K562 (cell line): ENCODE data around the gene MYBPHL. TPM values are rescaled to one million over a fixed set of nuclear protein-coding genes. Genes with fewer than 3 reads are reported as not detected.

Experiments
- ATAC-seq: fragments of 200-7000 bp; cut with Tn5 transposase; 3 replicates; pipeline ENCODE4 v1.9.1; 2020; ENCODE audit warnings: moderate library complexity
- BruUV-seq: library from RNA; stranded (reverse); fragments of 400-500 nt; replicated peaks from 2 replicates; lab custom pipeline; 2021; lab: Mats Ljungman, UMichigan
- CTCF ChIA-PET: fragments of 300-600 bp; formaldehyde crosslinking; extraction: SDS; loops from one replicate; lab custom pipeline; 2021; ENCODE audit warnings: low intra/inter-chr PET ratio; lab: Yijun Ruan, JAX
- POLR2A ChIA-PET: fragments of 300-600, 350-650 bp; sonication (Branson Sonifier 250); formaldehyde crosslinking; extraction: SDS; loops from one replicate; lab custom pipeline; 2021; ENCODE audit warnings: antibody characterized with exemption, inconsistent platforms; lab: Yijun Ruan, JAX
- DNase-seq, 4 experiments: peaks; one replicate each; pipeline versions ENCODE4 v3.0.0 to v3.0.0-alpha.2; 2011 to 2018; ENCODE audit warnings: low spot score in 3 of 4, mixed read lengths in 3 of 4; ENCODE audit errors: extremely low read depth in 1 of 4
- FAIRE-seq: peaks from 2 replicates; lab custom pipeline; 2011; peaks lifted over from hg19 to GRCh38; lab: Jason Lieb, UNC
- H2AFZ ChIP-seq: 2 replicates; pipeline ENCODE4 v1.6.0; 2011; ENCODE audit warnings: low read depth, low read length, control low read depth, inconsistent platforms
- H3K27ac ChIP-seq: fragments of 200-600 bp; 3 replicates; pipeline ENCODE4 v1.8.0; 2011; ENCODE audit warnings: low read depth, mild to moderate bottlenecking, control low read depth, inconsistent platforms, low read length, moderate library complexity, mixed read lengths; ENCODE audit errors: extremely low read depth
- H3K27me3 ChIP-seq, 2 experiments: fragments of 300-600 bp in 1 of 2; 2 replicates in 1 of 2; 3 replicates in 1 of 2; pipeline versions ENCODE4 v1.6.0 to v1.8.0; 2011; ENCODE audit warnings: inconsistent platforms in 2 of 2, low read length in 2 of 2, mild to moderate bottlenecking in 1 of 2, mixed read lengths in 1 of 2, moderate library complexity in 1 of 2; ENCODE audit not compliant: control insufficient read depth in 2 of 2, insufficient read depth in 2 of 2
- H3K36me3 ChIP-seq: fragments of 300-600 bp; 3 replicates; pipeline ENCODE4 v1.8.0; 2011; ENCODE audit warnings: mild to moderate bottlenecking, low read length, inconsistent platforms; ENCODE audit not compliant: control insufficient read depth, insufficient read depth
- H3K4me1 ChIP-seq, 2 experiments: fragments of 200-600 bp in 1 of 2; replicated peaks in 1 of 2; 2 replicates in 1 of 2; 3 replicates in 1 of 2; pipeline versions ENCODE4 v1.5.1 to v1.8.0; 2011; ENCODE audit warnings: inconsistent platforms in 2 of 2, low read length in 2 of 2, mild to moderate bottlenecking in 1 of 2, mixed read lengths in 1 of 2, moderate library complexity in 1 of 2; ENCODE audit not compliant: control insufficient read depth in 2 of 2, insufficient read depth in 2 of 2
- H3K4me2 ChIP-seq: 2 replicates; pipeline ENCODE4 v1.6.1; 2011; ENCODE audit warnings: low read length, control low read depth, inconsistent platforms, mixed read lengths; ENCODE audit not compliant: insufficient read depth
- H3K4me3 ChIP-seq: fragments of 200-600 bp; sonication (generic), shearing (Covaris generic); 2 replicates; pipeline ENCODE4 v1.5.1; 2016; ENCODE audit warnings: control low read depth, inconsistent platforms
- H3K79me2 ChIP-seq: fragments of 200-600 bp; 3 replicates; pipeline ENCODE4 v1.8.0; 2011; ENCODE audit warnings: low read length, inconsistent platforms; ENCODE audit not compliant: control insufficient read depth, insufficient read depth
- H3K9ac ChIP-seq, 2 experiments: 2 replicates each; pipeline versions ENCODE4 v1.6.0 to v1.6.1; 2011; ENCODE audit warnings: low read depth in 2 of 2, low read length in 2 of 2, control low read depth in 1 of 2, inconsistent platforms in 1 of 2, mild to moderate bottlenecking in 1 of 2, mixed read lengths in 1 of 2; ENCODE audit not compliant: insufficient read depth in 1 of 2
- H3K9me1 ChIP-seq: one replicate; pipeline ENCODE4 v1.6.0; 2011; ENCODE audit warnings: inconsistent platforms, mild to moderate bottlenecking, low read length, moderate library complexity; ENCODE audit not compliant: control insufficient read depth, insufficient read depth
- H3K9me3 ChIP-seq: replicated peaks from 2 replicates; pipeline ENCODE4 v1.5.1; 2011; ENCODE audit warnings: low read depth, low read length, inconsistent platforms; ENCODE audit not compliant: control insufficient read depth, insufficient read depth
- H4K20me1 ChIP-seq: replicated peaks from 2 replicates; pipeline ENCODE4 v1.6.1; 2011; ENCODE audit warnings: low read length, inconsistent platforms, mixed read lengths; ENCODE audit not compliant: control insufficient read depth, insufficient read depth
- HMG20A ChIP-seq: fragments of 450-650 bp; formaldehyde crosslinking; conservative IDR thresholded peaks from 2 replicates; pipeline ENCODE4 v1.4.0; 2020; ENCODE audit warnings: mild to moderate bottlenecking, mixed read lengths
- RHOXF2B ChIP-seq: fragments of 250-450 bp; sonication (Bioruptor Pico); conservative IDR thresholded peaks from 2 replicates; pipeline ENCODE4 v1.5.1; 2021
- SAFB ChIP-seq: fragments of 200-400 bp; formaldehyde crosslinking; IDR thresholded peaks from 2 replicates; pipeline ENCODE4 v1.6.1; 2017; ENCODE audit warnings: low read depth, low read length, borderline replicate concordance
- SMARCE1 ChIP-seq: fragments of 450-650 bp; IDR thresholded peaks from 2 replicates; pipeline ENCODE4 v1.7.1; 2016; ENCODE audit warnings: mild to moderate bottlenecking
- SRSF3 ChIP-seq: fragments of 200-400 bp; formaldehyde crosslinking; IDR thresholded peaks from 2 replicates; pipeline ENCODE4 v1.6.1; 2016; ENCODE audit warnings: mild to moderate bottlenecking, low read length, moderate library complexity; ENCODE audit not compliant: insufficient read depth
- WGBS: fragments of 100-300 bp; shearing (Covaris generic); methylation state at CpG from one replicate; pipeline ENCODE4 v1.1.6; 2016; ENCODE audit warnings: low coverage, mixed read lengths; ENCODE audit not compliant: insufficient coverage; ENCODE audit errors: missing lambda C conversion rate; 5-methylcytosine and 5-hydroxymethylcytosine counted together
- in situ Hi-C: fragments of 300-500 bp; cut with MboI; formaldehyde crosslinking; loops from 4 replicates; pipeline ENCODE4 v1.15.0; 2018; ENCODE audit warnings: inconsistent platforms, mixed read lengths
- intact Hi-C: fragments of 100-400 bp; cut with micrococcal nuclease; formaldehyde crosslinking; loops from 2 replicates; pipeline ENCODE4 v1.14.2; 2022
- polyA plus RNA-seq, 8 experiments: library from polyadenylated mRNA; depleted of rRNA in 4 of 8; stranded (reverse) in 5 of 8; unstranded in 3 of 8; fragments of >200 nt; fragmentation: Nextera tagmentation in 2 of 8; fragmentation: Illumina TruSeq in 1 of 8; extraction: Ambion mirVana in 2 of 8; extraction: Trizol in 1 of 8; gene quantifications; 2 replicates each; pipeline versions ENCODE4 v1.2.1 to v1.2.3, GENCODE V29; 2011 to 2014; ENCODE audit warnings: inconsistent platforms in 1 of 8, missing spikeins in 1 of 8
- total RNA-seq, 7 experiments: library from RNA; depleted of rRNA in 6 of 7; stranded (reverse); fragments of >200 nt in 6 of 7; fragmentation: Illumina TruSeq in 2 of 7; extraction: Trizol in 2 of 7; gene quantifications; 2 replicates each; pipeline versions ENCODE4 v1.2.1 to v1.2.3, GENCODE V29; 2011 to 2021; ENCODE audit warnings: low replicate concordance in 1 of 7
- TF ChIP-seq, protein P1 (sequence below): sonication (generic); formaldehyde crosslinking; IDR thresholded peaks from 2 replicates; pipeline ENCODE4 v1.8.1; 2023; ENCODE audit warnings: mild to moderate bottlenecking, missing genetic modification reagents
- TF ChIP-seq, protein P2 (sequence below): IDR thresholded peaks from 2 replicates; pipeline ENCODE4 v1.6.1; 2011; ENCODE audit warnings: borderline replicate concordance, low read depth, mild to moderate bottlenecking, moderate library complexity, low read length; ENCODE audit not compliant: insufficient read depth, poor library complexity, severe bottlenecking
- TF ChIP-seq, protein P3 (sequence below): fragments of 250-450 bp; sonication (Bioruptor Pico); IDR thresholded peaks from 2 replicates; pipeline ENCODE4 v1.4.0; 2020

The MYBPHL gene
- total and polyA plus RNA-seq, 9 of the 15 experiments (the other 6 are each of a cell fraction or from before 2014, with no cell fraction given): 0.20 to 1.9 (median 0.33) TPM

DNA sequence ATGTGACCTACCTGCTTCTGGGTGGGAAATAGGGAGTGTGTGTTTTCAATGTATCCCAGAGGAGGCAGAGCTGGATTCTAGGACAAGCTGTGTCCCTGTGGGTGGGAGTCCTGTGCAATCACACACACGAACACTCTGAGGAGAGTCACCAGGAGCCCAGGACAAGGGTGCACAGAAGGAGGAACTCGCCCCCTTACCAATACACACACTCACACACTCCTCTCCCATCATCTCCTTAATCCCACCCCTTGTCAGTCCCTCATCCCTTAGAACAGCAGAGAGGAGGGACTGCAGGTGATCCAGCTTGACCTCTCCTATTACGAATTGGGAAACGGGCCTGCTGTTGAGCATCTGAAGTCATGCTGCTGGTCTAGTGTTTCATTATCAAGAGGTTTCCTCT, 8.5 kb upstream of the MYBPHL start:
- TF ChIP-seq, protein P1, sequence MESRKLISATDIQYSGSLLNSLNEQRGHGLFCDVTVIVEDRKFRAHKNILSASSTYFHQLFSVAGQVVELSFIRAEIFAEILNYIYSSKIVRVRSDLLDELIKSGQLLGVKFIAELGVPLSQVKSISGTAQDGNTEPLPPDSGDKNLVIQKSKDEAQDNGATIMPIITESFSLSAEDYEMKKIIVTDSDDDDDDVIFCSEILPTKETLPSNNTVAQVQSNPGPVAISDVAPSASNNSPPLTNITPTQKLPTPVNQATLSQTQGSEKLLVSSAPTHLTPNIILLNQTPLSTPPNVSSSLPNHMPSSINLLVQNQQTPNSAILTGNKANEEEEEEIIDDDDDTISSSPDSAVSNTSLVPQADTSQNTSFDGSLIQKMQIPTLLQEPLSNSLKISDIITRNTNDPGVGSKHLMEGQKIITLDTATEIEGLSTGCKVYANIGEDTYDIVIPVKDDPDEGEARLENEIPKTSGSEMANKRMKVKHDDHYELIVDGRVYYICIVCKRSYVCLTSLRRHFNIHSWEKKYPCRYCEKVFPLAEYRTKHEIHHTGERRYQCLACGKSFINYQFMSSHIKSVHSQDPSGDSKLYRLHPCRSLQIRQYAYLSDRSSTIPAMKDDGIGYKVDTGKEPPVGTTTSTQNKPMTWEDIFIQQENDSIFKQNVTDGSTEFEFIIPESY (CRISPR knock-in tag): no peak
- TF ChIP-seq SAFB: no peak
- TF ChIP-seq, protein P2, sequence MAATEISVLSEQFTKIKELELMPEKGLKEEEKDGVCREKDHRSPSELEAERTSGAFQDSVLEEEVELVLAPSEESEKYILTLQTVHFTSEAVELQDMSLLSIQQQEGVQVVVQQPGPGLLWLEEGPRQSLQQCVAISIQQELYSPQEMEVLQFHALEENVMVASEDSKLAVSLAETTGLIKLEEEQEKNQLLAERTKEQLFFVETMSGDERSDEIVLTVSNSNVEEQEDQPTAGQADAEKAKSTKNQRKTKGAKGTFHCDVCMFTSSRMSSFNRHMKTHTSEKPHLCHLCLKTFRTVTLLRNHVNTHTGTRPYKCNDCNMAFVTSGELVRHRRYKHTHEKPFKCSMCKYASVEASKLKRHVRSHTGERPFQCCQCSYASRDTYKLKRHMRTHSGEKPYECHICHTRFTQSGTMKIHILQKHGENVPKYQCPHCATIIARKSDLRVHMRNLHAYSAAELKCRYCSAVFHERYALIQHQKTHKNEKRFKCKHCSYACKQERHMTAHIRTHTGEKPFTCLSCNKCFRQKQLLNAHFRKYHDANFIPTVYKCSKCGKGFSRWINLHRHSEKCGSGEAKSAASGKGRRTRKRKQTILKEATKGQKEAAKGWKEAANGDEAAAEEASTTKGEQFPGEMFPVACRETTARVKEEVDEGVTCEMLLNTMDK: no peak
- no peak for TF ChIP-seq SMARCE1
- TF ChIP-seq HMG20A (CRISPR knock-in tag): no peak
- no peak for TF ChIP-seq SRSF3
- TF ChIP-seq RHOXF2B (CRISPR knock-in tag): no peak
- TF ChIP-seq, protein P3, sequence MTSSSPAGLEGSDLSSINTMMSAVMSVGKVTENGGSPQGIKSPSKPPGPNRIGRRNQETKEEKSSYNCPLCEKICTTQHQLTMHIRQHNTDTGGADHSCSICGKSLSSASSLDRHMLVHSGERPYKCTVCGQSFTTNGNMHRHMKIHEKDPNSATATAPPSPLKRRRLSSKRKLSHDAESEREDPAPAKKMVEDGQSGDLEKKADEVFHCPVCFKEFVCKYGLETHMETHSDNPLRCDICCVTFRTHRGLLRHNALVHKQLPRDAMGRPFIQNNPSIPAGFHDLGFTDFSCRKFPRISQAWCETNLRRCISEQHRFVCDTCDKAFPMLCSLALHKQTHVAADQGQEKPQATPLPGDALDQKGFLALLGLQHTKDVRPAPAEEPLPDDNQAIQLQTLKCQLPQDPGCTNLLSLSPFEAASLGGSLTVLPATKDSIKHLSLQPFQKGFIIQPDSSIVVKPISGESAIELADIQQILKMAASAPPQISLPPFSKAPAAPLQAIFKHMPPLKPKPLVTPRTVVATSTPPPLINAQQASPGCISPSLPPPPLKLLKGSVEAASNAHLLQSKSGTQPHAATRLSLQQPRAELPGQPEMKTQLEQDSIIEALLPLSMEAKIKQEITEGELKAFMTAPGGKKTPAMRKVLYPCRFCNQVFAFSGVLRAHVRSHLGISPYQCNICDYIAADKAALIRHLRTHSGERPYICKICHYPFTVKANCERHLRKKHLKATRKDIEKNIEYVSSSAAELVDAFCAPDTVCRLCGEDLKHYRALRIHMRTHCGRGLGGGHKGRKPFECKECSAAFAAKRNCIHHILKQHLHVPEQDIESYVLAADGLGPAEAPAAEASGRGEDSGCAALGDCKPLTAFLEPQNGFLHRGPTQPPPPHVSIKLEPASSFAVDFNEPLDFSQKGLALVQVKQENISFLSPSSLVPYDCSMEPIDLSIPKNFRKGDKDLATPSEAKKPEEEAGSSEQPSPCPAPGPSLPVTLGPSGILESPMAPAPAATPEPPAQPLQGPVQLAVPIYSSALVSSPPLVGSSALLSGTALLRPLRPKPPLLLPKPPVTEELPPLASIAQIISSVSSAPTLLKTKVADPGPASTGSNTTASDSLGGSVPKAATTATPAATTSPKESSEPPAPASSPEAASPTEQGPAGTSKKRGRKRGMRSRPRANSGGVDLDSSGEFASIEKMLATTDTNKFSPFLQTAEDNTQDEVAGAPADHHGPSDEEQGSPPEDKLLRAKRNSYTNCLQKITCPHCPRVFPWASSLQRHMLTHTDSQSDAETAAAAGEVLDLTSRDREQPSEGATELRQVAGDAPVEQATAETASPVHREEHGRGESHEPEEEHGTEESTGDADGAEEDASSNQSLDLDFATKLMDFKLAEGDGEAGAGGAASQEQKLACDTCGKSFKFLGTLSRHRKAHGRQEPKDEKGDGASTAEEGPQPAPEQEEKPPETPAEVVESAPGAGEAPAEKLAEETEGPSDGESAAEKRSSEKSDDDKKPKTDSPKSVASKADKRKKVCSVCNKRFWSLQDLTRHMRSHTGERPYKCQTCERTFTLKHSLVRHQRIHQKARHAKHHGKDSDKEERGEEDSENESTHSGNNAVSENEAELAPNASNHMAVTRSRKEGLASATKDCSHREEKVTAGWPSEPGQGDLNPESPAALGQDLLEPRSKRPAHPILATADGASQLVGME (CRISPR knock-in tag): no peak
- ATAC-seq (no peak), FAIRE-seq (no peak), DNase-seq (no peak)
- H3K9me3 ChIP-seq: no peaks in the 10 kb centered on the region
- no peaks in the 10 kb centered on the region for H4K20me1 ChIP-seq
- in situ Hi-C loops: no loop called here
- H3K27ac ChIP-seq: no peak overlapping the region
- H3K79me2 ChIP-seq: no peaks in the 10 kb centered on the region
- peaks cover 0 to 3% of the 10 kb centered on the region in 2 experiments; a peak in 1 of 5 replicates for H3K4me1 ChIP-seq
- H3K9me1 ChIP-seq: no peaks in the 10 kb centered on the region
- POLR2A ChIA-PET: interaction anchor here (0.6 to 6.0 kb wide), 3 partner anchors 9 to 103 kb away, joined by 3 to 62 read pairs (median 4); partner anchors contain the start of gene MYBPHL
- H3K36me3 ChIP-seq: peaks cover 89% of the 10 kb centered on the region
- CTCF ChIA-PET: no interaction called here
- intact Hi-C loops: no loop called here
- H2AFZ ChIP-seq: no peak overlapping the region
- H3K9ac ChIP-seq: no peak overlapping the region
- H3K4me3 ChIP-seq: no peak overlapping the region
- no TSS peak for BruUV-seq
- H3K4me2 ChIP-seq: no peak overlapping the region
- 94% methylated on average over 4 of the region's 4 CpGs for WGBS
- no peaks in the 10 kb centered on the region for H3K27me3 ChIP-seq
